Endothelial cell of umbilical vein (primary cell): ENCODE measurements around the gene AHRR.
"Not testable (repeated sequence)": the region's sequence is repeated elsewhere in the genome, so short reads cannot be mapped to it uniquely, and the experiment has no call there.

ENCODE experiments used
- EZH2 ChIP-seq: IDR thresholded peaks from 2 replicates; pipeline ENCODE4 v1.6.1; 2012; ENCODE audit warnings: borderline replicate concordance, low read depth, mild to moderate bottlenecking, moderate library complexity, low read length, inconsistent platforms; ENCODE audit not compliant: severe bottlenecking
- FOS ChIP-seq: IDR thresholded peaks from 2 replicates; pipeline ENCODE4 v1.6.1; 2011; ENCODE audit warnings: mild to moderate bottlenecking, low read length, moderate library complexity, borderline replicate concordance; ENCODE audit not compliant: insufficient read depth
- GATA2 ChIP-seq: IDR thresholded peaks from 2 replicates; pipeline ENCODE4 v1.7.0; 2011; ENCODE audit warnings: low read depth, mild to moderate bottlenecking, moderate library complexity, mixed read lengths, low read length; ENCODE audit not compliant: insufficient read length, insufficient read depth
- JUN ChIP-seq: IDR thresholded peaks from 2 replicates; pipeline ENCODE4 v1.6.1; 2011; ENCODE audit warnings: borderline replicate concordance, low read depth; ENCODE audit not compliant: insufficient read length, insufficient read depth
- POLR2A ChIP-seq: IDR thresholded peaks from 2 replicates; pipeline ENCODE4 v1.6.1; 2012; ENCODE audit warnings: low read depth, mild to moderate bottlenecking, control low read depth, low read length
- POLR2AphosphoS5 ChIP-seq: IDR thresholded peaks from 2 replicates; pipeline ENCODE4 v1.6.1; 2012; ENCODE audit warnings: low read depth, mild to moderate bottlenecking, control low read depth, low read length, moderate library complexity; ENCODE audit not compliant: insufficient read depth
- TF ChIP-seq, protein P1 (sequence below), 2 donors: IDR thresholded peaks; 1 replicate in 1 of 2; 2 replicates in 1 of 2; pipeline ENCODE4 v1.5.1; 2011; ENCODE audit warnings: low read length in 2 of 2, mild to moderate bottlenecking in 2 of 2, moderate library complexity in 2 of 2, control low read depth in 1 of 2, inconsistent platforms in 1 of 2, low read depth in 1 of 2; ENCODE audit not compliant: insufficient read depth in 1 of 2; ENCODE audit errors: extremely low read depth in 1 of 2

DNA sequence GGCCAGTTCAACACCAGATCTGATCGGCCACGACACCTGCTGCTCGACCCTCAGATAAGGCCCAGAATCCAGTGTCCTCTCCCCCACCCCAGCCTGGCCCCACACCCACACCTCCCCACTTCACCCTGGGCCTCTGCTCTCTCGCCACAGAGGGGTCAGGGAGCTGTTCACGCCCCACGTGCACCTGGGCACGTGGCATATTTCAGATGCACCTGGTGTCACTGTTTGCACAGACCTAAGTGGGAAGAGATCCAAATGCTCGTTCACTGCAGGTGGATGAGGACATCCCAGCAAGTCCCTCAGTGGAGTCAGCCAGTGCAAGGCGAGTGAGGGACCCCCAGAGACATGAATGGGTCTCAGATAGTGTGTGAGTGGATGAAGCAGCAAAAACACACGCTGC is 25.3 kb upstream of the AHRR start:
- TF ChIP-seq JUN, POLR2A, EZH2, FOS, GATA2, POLR2AphosphoS5: not testable (repeated sequence)
- TF ChIP-seq, protein P1, sequence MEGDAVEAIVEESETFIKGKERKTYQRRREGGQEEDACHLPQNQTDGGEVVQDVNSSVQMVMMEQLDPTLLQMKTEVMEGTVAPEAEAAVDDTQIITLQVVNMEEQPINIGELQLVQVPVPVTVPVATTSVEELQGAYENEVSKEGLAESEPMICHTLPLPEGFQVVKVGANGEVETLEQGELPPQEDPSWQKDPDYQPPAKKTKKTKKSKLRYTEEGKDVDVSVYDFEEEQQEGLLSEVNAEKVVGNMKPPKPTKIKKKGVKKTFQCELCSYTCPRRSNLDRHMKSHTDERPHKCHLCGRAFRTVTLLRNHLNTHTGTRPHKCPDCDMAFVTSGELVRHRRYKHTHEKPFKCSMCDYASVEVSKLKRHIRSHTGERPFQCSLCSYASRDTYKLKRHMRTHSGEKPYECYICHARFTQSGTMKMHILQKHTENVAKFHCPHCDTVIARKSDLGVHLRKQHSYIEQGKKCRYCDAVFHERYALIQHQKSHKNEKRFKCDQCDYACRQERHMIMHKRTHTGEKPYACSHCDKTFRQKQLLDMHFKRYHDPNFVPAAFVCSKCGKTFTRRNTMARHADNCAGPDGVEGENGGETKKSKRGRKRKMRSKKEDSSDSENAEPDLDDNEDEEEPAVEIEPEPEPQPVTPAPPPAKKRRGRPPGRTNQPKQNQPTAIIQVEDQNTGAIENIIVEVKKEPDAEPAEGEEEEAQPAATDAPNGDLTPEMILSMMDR (IDR thresholded peaks at IDR 0.05; ENCODE audit: extremely low read depth in 1 of 2, insufficient read depth in 1 of 2, low read depth in 1 of 2, low read length in 2 of 2): not testable (repeated sequence)
